K562 (cell line): ENCODE measurements around the gene VWA7. TPM values are rescaled to one million over a fixed set of nuclear protein-coding genes. Genes with fewer than 3 reads are reported as not detected.

Experiments
- HBP1 ChIP-seq: fragments of 450-650 bp; formaldehyde crosslinking; IDR thresholded peaks from 2 replicates; pipeline ENCODE4 v1.4.0; 2022; ENCODE audit warnings: missing genetic modification characterization
- HDAC1 ChIP-seq, 2 experiments: fragments of 450-650 bp; IDR thresholded peaks; 2 replicates each; pipeline ENCODE4 v1.6.1; 2016 to 2017; ENCODE audit warnings: inconsistent platforms in 1 of 2, mild to moderate bottlenecking in 1 of 2, moderate library complexity in 1 of 2
- JUND ChIP-seq, 2 experiments: IDR thresholded peaks; 2 replicates in 1 of 2; 3 replicates in 1 of 2; pipeline ENCODE4 v1.6.1; 2011; ENCODE audit warnings: borderline replicate concordance in 2 of 2, low read depth in 2 of 2, low read length in 2 of 2, improper control_type of control experiment in 1 of 2, missing biosample characterization in 1 of 2, missing genetic modification characterization in 1 of 2, missing genetic modification reagents in 1 of 2
- KLF13 ChIP-seq: fragments of 450-650 bp; IDR thresholded peaks from 2 replicates; pipeline ENCODE4 v1.6.1; 2016; ENCODE audit warnings: missing genetic modification characterization, low read depth, mild to moderate bottlenecking, missing compliant biosample characterization, moderate library complexity, borderline replicate concordance
- MCM5 ChIP-seq: fragments of 450-650 bp; IDR thresholded peaks from 2 replicates; pipeline ENCODE4 v1.6.1; 2016; ENCODE audit warnings: low read depth
- MEF2A ChIP-seq: IDR thresholded peaks from 2 replicates; pipeline ENCODE4 v1.6.1; 2011; ENCODE audit warnings: low read depth, mild to moderate bottlenecking, low read length, moderate library complexity; ENCODE audit not compliant: control insufficient read depth
- NFXL1 ChIP-seq: fragments of 450-650 bp; formaldehyde crosslinking; IDR thresholded peaks from 2 replicates; pipeline ENCODE4 v1.4.0; 2021; ENCODE audit warnings: mild to moderate bottlenecking
- NR0B1 ChIP-seq: fragments of 450-650 bp; IDR thresholded peaks from one replicate; pipeline ENCODE4 v1.6.1; 2018; ENCODE audit warnings: mild to moderate bottlenecking, moderate library complexity; ENCODE audit not compliant: partially characterized antibody
- PBX2 ChIP-seq, 2 experiments: IDR thresholded peaks in 1 of 2; conservative IDR thresholded peaks in 1 of 2; 2 replicates each; pipeline ENCODE4 v1.6.1; 2016; ENCODE audit warnings: low read depth in 2 of 2, mild to moderate bottlenecking in 1 of 2, missing compliant biosample characterization in 1 of 2, missing genetic modification characterization in 1 of 2, moderate library complexity in 1 of 2
- PCBP1 ChIP-seq: fragments of 200-400 bp; formaldehyde crosslinking; IDR thresholded peaks from 2 replicates; pipeline ENCODE4 v1.6.1; 2018; ENCODE audit warnings: mild to moderate bottlenecking, low read depth, low read length; ENCODE audit not compliant: poor library complexity, severe bottlenecking
- SMAD4 ChIP-seq: fragments of 250-450 bp; sonication (Bioruptor Pico); conservative IDR thresholded peaks from 2 replicates; pipeline ENCODE4 v1.8.0; 2021; ENCODE audit warnings: inconsistent platforms, mild to moderate bottlenecking, moderate library complexity
- TEAD1 ChIP-seq, 2 experiments: fragments of 450-650 bp in 1 of 2; sonication (generic) in 1 of 2; formaldehyde crosslinking; IDR thresholded peaks; 2 replicates each; pipeline versions ENCODE4 v1.4.0 to v1.8.0; 2020 to 2022; ENCODE audit warnings: mild to moderate bottlenecking in 2 of 2, missing genetic modification reagents in 1 of 2
- ZNF436 ChIP-seq: fragments of 250-450, 450-650 bp; sonication (Bioruptor Pico); formaldehyde crosslinking; IDR thresholded peaks from 2 replicates; pipeline ENCODE4 v1.7.0; 2020; ENCODE audit warnings: mild to moderate bottlenecking
- ZNF639 ChIP-seq, 2 experiments: fragments of 200-800 bp in 1 of 2; sonication (Bioruptor generic) in 1 of 2; sonication (generic) in 1 of 2; formaldehyde crosslinking in 1 of 2; IDR thresholded peaks in 1 of 2; conservative IDR thresholded peaks in 1 of 2; 2 replicates each; pipeline versions ENCODE4 v1.5.0 to v1.6.1; 2016 to 2020; ENCODE audit warnings: missing compliant biosample characterization in 1 of 2, missing genetic modification characterization in 1 of 2, missing genetic modification reagents in 1 of 2
- ZNF740 ChIP-seq, 3 experiments: fragments of 200-800 bp in 1 of 3; sonication (Bioruptor generic) in 1 of 3; sonication (generic) in 1 of 3; formaldehyde crosslinking in 1 of 3; IDR thresholded peaks; 2 replicates each; pipeline versions ENCODE4 v1.6.1 to v1.8.0; 2016 to 2022; ENCODE audit warnings: mild to moderate bottlenecking in 2 of 3, missing compliant biosample characterization in 2 of 3, missing genetic modification characterization in 2 of 3, missing genetic modification reagents in 1 of 3
- polyA plus RNA-seq, 8 experiments: library from polyadenylated mRNA; depleted of rRNA in 4 of 8; stranded (reverse) in 5 of 8; unstranded in 3 of 8; fragments of >200 nt; fragmentation: Nextera tagmentation in 2 of 8; fragmentation: Illumina TruSeq in 1 of 8; extraction: Ambion mirVana in 2 of 8; extraction: Trizol in 1 of 8; gene quantifications; 2 replicates each; pipeline versions ENCODE4 v1.2.1 to v1.2.3, GENCODE V29; 2011 to 2014; ENCODE audit warnings: inconsistent platforms in 1 of 8, missing spikeins in 1 of 8
- total RNA-seq, 7 experiments: library from RNA; depleted of rRNA in 6 of 7; stranded (reverse); fragments of >200 nt in 6 of 7; fragmentation: Illumina TruSeq in 2 of 7; extraction: Trizol in 2 of 7; gene quantifications; 2 replicates each; pipeline versions ENCODE4 v1.2.1 to v1.2.3, GENCODE V29; 2011 to 2021; ENCODE audit warnings: low replicate concordance in 1 of 7

VWA7 gene
- total and polyA plus RNA-seq, 9 of the 15 experiments (the other 6 are each of a cell fraction or from before 2014, with no cell fraction given): 0.18 to 2.9 (median 0.95) TPM

GRCh38 chr6:31822036-31822821 lies 45.1 kb upstream of the VWA7 start (continued):
- peak; percentile 66 to 79; a peak in 3 of 4 replicates for TF ChIP-seq TEAD1 (CRISPR knock-in tag; IDR thresholded peaks at IDR 0.05)
- TF ChIP-seq ZNF436: no peak
- no peak for TF ChIP-seq PBX2 (CRISPR knock-in tag; IDR thresholded peaks at IDR 0.05; ENCODE audit: low read depth)
- TF ChIP-seq PBX2 (tag; conservative IDR thresholded peaks at IDR 0.05; ENCODE audit: low read depth): 0 out of 2 replicates have a peak, but pooled peaks have one; percentile 7
- peak; percentile 86 for TF ChIP-seq JUND (IDR thresholded peaks at IDR 0.05; ENCODE audit: borderline replicate concordance, low read depth, low read length)
- no peak; the same call in 1 of the 3 replicates for TF ChIP-seq JUND (tag; IDR thresholded peaks at IDR 0.05; ENCODE audit: borderline replicate concordance, low read depth, low read length)
- TF ChIP-seq MCM5: no peak
- no peak for TF ChIP-seq NR0B1
- TF ChIP-seq ZNF639 (CRISPR knock-in tag; conservative IDR thresholded peaks at IDR 0.05 in 1 of 2, IDR thresholded peaks at IDR 0.05 in 1 of 2): peak in 1 of 2 experiments; percentile 87; a peak in 2 of 4 replicates
- peak; percentile 49; the same call in 1 of the 2 replicates for TF ChIP-seq NFXL1 (CRISPR knock-in tag)
- TF ChIP-seq ZNF740 (CRISPR knock-in tag; IDR thresholded peaks at IDR 0.05): peak; percentile 73
- TF ChIP-seq ZNF740 (tag; IDR thresholded peaks at IDR 0.05): peak; percentile 10 to 97; a peak in 2 of 4 replicates
- peak; percentile 70 for TF ChIP-seq SMAD4 (CRISPR knock-in tag)
- TF ChIP-seq HBP1 (CRISPR knock-in tag): peak; percentile 83; the same call in 1 of the 2 replicates
- peak; percentile 58 for TF ChIP-seq PCBP1
- no peak for TF ChIP-seq MEF2A
- peak in 1 of 2 experiments; percentile 85; a peak in 2 of 4 replicates for TF ChIP-seq HDAC1 (IDR thresholded peaks at IDR 0.05)
- peak; percentile 62; the same call in 1 of the 2 replicates for TF ChIP-seq KLF13 (tag)
